GM18858 (cell line): ENCODE data around the gene COPS6.
"Not testable (repeated sequence)": the region's sequence is repeated elsewhere in the genome, so short reads cannot be mapped to it uniquely, and the experiment has no call there.

ENCODE experiments used
- ATAC-seq: cut with Tn5 transposase; IDR thresholded peaks from one replicate; pipeline ENCODE4 v1.9.1; 2021; ENCODE audit not compliant: unreplicated experiment

COPS6 gene

GRCh38 chr7:100126239-100126930, 37.6 kb downstream of the COPS6 start:
- ATAC-seq, result peak; percentile 14

GRCh38 chr7:100126931-100127865, 38.4 kb downstream of the COPS6 start, which contains the start of gene MBLAC1:
MBLAC1 (plus strand) TSS chr7:100126967; CDS start chr7:100127396, 429 bp downstream.
- peak; percentile 47 for ATAC-seq

- ATAC-seq, result no peak
Measured at GRCh38 chr7:100127866-100128636, 39.3 kb downstream of the COPS6 start.

GRCh38 chr7:100128637-100128963, 39.8 kb downstream of the COPS6 start:
- ATAC-seq, result no peak

GRCh38 chr7:100130220-100130607, 41.4 kb downstream of the COPS6 start:
- not testable (repeated sequence) for ATAC-seq

- no peak for ATAC-seq
Measured at GRCh38 chr7:100130608-100131453, 42.1 kb downstream of the COPS6 start.

- ATAC-seq, result no peak
Measured at GRCh38 chr7:100132126-100132525, 43.4 kb downstream of the COPS6 start.

- ATAC-seq, result no peak
Measured at GRCh38 chr7:100132697-100133151, 44.0 kb downstream of the COPS6 start.

- no peak for ATAC-seq
Measured at GRCh38 chr7:100137851-100138760, 49.3 kb downstream of the COPS6 start.

GRCh38 chr7:100141555-100141949, 52.8 kb downstream of the COPS6 start:
- ATAC-seq, result no peak
